GM11168 (cell line): ENCODE data around the gene C1orf174.

Experiments used
- in situ Hi-C: fragments of 300-500 bp; cut with MboI; formaldehyde crosslinking; loops from one replicate; pipeline ENCODE4 v1.12.0; 2022; ENCODE audit warnings: low sequenced_read_pairs; ENCODE audit not compliant: unreplicated experiment

The C1orf174 gene

GRCh38 chr1:3851292-3851691 lies 48.8 kb downstream of the C1orf174 start:
- in situ Hi-C loops: no loop called here

GRCh38 chr1:3850857-3851256 lies 49.2 kb downstream of the C1orf174 start:
- in situ Hi-C loops: no loop called here

GRCh38 chr1:3847081-3847480 lies 53.0 kb downstream of the C1orf174 start:
- in situ Hi-C loops: no loop called here

- in situ Hi-C loops: no loop called here
Observed at GRCh38 chr1:3846541-3846940, 53.5 kb downstream of the C1orf174 start.

DNA sequence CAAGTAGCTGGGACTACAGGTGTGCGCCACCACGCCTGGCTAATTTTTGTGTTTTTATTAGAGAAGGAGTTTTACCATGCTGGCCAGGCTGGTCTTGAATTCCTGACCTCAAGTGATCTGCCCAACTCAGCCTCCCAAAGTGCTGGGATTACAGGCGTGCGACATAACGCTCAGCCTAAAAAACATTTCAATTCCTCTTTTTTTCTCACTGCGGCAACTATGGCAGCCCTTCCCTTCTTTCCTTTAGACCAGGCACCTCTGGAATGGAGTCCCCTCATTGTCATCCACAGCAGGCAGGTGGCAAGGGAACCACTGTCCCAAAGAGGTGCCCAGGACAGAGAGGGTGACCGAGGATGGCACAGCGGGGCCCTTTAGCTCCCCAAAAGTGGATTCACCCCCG lies 57.2 kb downstream of the C1orf174 start:
- in situ Hi-C loops: no loop called here

DNA sequence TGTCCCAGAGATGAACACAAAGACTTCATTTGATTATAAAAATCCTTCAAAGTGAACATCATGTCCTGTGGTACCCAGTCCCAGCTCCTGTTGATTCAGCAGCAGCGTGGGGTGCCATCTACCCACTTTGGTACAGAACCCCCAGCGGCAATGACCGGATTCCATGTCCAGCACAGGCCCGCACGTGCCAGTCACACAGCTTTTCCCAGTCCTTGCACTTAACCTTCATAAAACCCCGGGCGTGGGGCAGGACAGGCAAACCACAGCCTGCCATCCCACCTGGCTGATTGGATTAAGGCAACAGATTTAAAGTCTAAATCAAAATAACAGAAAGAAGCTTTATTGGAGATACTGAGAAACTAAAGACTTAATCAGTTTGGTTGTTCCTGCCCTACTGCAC lies 58.6 kb downstream of the C1orf174 start:
- in situ Hi-C loops: no loop called here
